ENCODE data around the gene CCL21. TPM values are rescaled to one million over a fixed set of nuclear protein-coding genes. Genes with fewer than 3 reads are reported as not detected.

CCL21 gene
- polyA plus RNA-seq, 4 donors = 8.0 to 28.2 (median 16.8) TPM

DNA sequence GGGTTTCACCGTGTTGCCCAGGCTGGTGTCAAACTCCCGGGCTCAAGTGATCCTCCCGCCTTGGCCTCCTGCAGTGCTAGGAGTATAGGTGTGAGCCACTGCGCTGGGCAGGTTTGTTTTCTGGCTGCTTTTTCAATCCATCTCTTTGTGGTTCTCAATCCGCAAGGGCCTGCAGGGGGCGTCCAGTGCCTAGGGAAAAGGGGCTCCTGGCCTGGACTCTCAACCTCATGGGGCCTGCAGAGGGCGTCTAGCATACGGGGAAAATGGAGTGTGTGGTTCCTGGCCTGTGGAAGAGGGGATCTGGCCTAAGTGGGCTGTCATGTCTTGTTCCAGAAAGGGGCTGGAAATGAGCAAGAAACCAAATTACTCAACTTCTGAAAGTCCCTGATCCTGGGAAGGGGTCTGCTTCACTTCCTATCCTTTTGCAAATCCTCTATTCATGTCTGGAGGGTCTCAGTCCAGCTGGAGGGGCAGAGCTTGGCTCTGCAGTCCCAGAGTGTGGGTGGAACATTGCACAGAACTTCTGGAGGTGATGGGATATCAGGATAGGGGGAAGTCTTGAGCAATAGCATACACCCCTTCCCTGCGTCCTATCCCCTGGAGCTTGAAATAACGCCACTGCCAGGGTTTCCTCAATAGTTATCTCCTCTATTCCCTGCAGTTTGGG, 34.8 kb downstream of the CCL21 start:
- DNase-seq (ENCODE audit: low read depth in 4 of 4, low spot score in 3 of 4) = peak in 1 of 4 donors; percentile 36

DNA sequence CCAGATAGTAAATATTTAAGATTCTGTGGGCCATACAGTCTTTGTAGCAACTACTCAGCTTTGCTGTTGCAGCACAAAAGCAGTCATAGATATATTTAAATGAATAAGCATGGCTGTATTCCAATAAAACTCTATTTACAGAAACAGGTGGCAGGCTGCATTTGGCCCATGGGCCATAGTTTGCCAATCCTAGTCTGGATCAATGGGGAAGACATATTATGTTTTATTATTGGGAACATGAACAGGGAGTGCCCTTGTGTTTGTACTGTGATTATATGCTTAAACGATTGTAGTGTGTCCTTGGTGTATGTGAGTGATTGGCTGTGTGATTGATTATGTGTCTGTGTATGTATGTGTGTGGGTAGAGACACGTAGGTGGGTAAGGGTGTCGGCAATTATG, 35.5 kb downstream of the CCL21 start:
- no peak for DNase-seq (ENCODE audit: low read depth in 4 of 4, low spot score in 3 of 4)

DNA sequence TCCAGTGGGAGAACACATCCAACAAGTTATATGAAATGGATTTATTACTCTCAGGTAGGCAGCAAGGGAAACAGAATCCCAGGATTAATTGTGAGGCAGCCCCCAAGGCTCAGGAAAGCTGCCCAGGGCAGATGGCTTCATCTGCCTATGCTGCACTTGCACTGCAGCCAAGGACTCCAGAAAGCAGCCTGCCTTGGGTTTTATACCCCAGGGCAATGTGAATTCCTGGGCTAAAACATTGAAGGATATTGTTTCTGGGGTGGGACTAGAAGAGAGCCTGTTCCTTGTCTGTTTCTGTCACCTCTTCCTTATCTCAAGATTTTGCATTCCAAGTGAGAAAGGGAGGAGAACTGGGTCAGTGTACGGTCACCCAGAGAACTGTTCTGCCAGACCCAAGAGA, 38.6 kb downstream of the CCL21 start:
- no peak for DNase-seq (ENCODE audit: low read depth in 4 of 4, low spot score in 3 of 4)

DNA sequence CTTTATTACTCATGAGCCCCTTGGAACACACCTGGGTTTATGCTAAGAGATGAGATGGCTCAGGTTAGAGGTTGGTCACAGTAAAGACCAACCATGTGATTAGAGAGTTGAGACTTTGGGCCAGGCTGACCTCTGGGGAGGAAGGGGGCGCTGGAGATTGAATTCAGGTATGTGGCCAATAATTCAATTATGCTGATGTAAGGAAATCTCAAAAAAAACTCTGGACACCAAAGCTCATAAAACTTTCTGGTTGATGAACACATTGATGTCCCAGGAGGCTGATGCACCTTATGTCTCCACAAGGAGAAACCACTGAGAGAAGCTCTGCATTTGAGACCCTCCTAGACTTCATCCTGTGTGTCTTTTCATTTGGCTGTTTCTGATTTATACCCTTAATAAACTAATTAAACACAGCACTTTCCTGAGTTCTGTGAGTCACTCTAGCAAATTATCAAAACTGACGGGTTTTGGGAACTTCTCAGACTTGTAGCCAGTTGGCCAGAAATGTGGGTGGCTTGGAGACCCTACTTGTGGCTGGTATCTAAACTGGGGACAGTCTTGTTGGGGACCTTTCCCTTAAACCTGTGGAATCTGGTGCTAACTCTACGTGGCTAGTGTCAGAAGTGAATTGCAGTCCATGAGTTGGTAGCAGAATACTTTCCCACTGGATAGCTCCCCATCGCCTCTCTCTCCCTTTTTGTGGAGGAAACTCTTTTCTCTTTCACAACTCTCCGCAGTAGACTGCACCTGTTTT, 40.0 kb downstream of the CCL21 start:
- no peak for DNase-seq (ENCODE audit: low read depth in 4 of 4, low spot score in 3 of 4)

DNA sequence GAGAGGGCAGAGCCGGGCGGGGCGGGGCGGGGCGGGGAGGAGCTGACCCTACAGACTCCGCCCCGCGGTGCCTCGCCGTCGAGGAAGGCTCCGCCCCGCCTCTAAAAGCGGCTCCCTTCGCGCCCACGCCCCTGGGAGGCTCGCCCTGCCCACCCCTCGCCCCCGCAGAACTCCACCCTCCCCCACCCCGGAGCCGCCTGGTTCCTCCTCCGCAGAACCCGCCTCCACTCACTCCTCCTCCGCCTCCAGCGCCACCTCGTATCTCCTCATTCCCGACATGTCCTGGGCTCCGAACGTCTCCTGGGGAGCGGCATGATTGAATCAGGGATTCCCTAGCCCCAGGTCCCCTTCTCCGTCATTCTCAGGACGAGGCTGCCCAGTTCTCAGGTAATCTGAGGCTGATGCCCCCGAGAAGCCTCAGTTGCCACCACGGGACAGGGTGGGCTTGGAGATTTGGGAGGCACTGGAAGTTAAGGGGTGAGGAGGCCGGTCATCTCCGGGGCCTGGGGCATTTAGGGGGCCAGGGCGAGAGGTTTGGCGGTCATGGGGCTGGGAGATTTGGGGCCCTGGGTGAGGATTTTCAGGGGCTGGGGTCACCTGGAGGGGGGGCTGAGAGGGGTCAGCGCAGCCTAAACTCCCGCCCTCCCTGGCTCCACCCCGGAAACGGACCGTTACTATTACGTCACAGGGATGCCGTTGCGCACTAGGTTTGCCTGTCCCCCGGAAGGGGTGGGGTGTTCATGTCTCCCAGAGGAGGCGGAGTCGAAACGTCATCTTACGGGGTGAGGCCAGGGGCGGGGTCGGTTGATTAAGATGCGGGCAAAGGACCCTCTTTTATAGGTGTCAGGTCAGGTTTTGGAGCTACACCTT, 44.3 kb downstream of the CCL21 start:
- peak; percentile 82 to 93 (median 88) for DNase-seq (ENCODE audit: low read depth in 4 of 4, low spot score in 3 of 4)

DNA sequence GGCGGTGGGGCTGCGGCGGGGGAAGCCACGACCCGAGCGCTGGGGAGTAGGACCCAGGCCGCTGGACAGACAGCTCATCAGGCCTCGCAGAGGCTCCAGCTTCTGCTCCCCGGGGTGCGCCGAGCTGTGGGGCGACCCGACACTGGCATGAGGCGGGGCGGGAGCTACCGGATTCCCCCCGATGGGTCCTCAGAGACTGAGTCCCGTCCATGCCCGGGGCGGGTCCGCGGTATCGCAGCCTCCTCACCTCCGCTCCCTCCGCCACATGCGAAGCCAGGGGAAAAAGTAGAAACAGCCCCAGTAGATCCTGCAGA, 44.9 kb downstream of the CCL21 start:
- DNase-seq (ENCODE audit: low read depth in 4 of 4, low spot score in 3 of 4) = no peak

DNA sequence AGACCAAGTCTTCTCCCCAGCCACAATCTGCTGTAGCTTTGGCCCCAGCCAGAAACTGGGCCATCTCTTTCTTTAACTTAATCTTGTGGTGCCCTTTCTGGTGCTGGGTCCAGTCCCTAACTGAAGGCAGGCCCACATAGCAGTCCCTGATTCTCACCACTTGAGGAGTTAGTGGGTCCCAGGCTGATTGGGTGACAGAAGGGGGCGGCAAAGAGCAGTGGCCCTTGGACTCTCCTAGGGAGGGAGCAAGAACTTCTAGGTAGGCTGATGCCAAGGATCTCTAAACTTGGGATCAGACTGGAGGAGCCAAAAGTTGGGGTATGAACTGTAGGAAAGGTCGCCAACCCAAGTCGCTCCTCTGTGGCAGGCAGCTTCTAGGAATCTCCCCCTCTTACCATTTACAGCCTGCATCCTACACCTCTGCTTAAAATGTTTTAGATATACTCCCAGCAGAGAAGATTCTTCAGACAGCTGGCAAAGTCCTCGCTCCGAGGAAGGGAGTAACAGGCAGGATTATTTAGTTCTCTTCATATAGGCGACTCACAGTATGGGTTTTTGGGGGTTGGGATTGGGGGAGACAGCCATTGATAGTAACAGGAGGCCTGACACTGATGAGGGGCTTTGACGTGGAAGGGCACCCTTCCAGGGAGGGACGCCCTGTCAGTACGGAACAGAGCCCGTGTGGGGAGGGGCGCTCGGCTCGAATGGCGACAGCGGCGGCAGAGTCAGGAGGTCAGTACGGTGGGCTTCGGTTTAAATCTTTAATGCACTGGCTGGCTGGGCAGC, 45.5 kb downstream of the CCL21 start:
- peak in 1 of 4 donors; percentile 39 for DNase-seq (ENCODE audit: low read depth in 4 of 4, low spot score in 3 of 4)

DNA sequence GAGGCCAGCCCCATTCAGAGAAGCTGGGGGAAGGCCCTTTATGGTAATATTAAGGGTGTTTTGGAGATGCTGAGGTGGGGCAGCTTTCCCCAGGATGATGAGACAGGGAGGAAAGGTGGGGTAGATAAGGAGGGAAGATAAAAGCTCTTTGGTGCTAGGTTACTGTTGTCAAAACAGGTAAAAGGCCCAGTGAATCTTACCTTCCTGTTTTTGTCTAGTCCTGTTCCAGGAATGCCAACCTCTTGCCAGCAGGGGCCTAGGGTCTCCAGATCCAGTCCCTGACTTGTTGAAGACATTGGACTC, 46.7 kb downstream of the CCL21 start:
- no peak for DNase-seq (ENCODE audit: low read depth in 4 of 4, low spot score in 3 of 4)

DNA sequence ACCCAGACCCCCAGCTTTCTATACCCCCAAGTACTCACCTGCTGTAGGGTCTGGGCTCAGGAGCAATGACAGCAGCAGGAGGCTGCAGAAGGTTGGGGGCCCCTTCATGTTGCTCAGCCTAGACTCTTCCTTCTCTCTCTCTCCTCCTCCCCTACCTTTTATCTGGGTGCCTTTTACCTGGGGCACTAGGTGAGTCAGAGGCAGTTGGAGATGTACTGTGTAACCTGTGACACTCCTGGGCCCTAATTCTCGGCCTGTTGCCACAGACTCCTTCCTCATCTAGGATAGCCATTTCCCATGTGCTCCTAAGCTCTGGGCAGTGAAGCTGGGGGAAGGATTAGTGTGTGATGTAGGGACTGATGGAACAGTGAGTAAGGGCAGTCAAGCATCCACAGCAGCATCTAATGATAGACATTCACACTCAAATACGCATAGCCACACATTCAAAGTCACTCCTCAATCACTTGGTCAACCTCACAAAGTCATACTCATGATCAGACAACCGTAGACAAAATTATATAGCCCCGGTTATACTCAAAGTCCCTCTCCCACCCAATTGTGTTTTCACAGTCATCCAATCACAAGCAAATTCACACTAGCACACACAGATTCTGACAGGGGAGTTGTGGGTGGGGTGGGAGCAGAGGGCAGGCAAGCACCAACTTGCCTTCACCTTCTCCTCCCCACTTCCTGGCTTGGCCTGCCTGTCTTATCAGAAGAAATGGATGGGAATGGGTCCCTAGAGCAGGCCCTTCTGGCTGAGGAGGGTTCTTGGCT, 47.2 kb downstream of the CCL21 start, which contains the start of gene CCL27:
Gene CCL27, minus strand, starts transcription at position 132 of the 777 bp plus-strand sequence. Its CDS starts 24 bp downstream, at position 108.
- no peak for DNase-seq (ENCODE audit: low read depth in 4 of 4, low spot score in 3 of 4)

DNA sequence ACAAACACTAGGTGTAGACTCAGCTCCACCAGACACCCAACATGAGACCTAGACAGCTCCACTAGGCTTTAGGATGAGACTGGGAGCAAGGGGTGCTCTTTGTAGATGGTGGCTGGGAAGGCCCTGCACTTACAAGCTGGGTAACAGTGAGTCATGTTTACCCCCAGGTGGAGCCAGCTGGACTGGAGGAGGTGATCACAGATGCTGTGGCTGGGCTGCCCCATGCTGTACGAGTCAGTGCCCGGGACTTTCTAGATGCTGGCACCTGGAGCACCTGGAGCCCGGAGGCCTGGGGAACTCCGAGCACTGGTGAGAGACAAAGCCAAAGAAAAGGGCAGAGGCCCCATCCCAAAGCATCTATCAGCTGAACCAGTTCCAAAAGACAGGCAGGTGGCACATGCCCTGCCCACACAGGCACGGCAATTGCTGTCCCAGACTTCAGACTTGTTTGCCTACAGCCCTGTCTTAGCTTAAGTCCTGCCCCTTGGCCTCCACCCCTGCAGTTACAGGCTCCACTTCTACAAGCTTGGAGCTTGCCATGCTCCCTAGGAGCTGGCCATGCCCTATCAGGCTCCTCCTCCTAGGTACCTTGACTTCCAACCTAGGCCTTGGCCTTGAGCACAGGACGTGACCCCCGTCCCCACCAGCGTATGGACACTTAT, 50.2 kb downstream of the CCL21 start:
- no peak for DNase-seq (ENCODE audit: low read depth in 4 of 4, low spot score in 3 of 4)

Other genes starting within 250 kb of the CCL21 start
- gene ENHO, start 187.1 kb downstream of the CCL21 start, polyA plus RNA-seq (ENCODE audit: insufficient read length in 4 of 4) = 1 to 10 TPM in 3 of 4 donors, under 1 TPM in 1; 0.82 to 3.6 (median 1.7) TPM
- 10 to 100 TPM; 31.8 to 90.7 (median 49.3) TPM for gene CNTFR, start 120.4 kb downstream of the CCL21 start, polyA plus RNA-seq (ENCODE audit: insufficient read length in 4 of 4)
- 10 to 100 TPM; 13.1 to 30.3 (median 26.7) TPM for gene RPP25L, start 98.0 kb downstream of the CCL21 start, polyA plus RNA-seq (ENCODE audit: insufficient read length in 4 of 4)
- gene DCTN3, start 89.6 kb downstream of the CCL21 start, polyA plus RNA-seq (ENCODE audit: insufficient read length in 4 of 4) = 100 to 1,000 TPM in 1 of 4 donors, 10 to 100 TPM in 3; 86.6 to 102 (median 94.2) TPM
- gene ARID3C, start 81.1 kb downstream of the CCL21 start, polyA plus RNA-seq (ENCODE audit: insufficient read length in 4 of 4) = under 1 TPM in 3 of 4 donors, not detected in 1; 0.11 to 0.22 (median 0.17) TPM
- gene SIGMAR1, start 72.3 kb downstream of the CCL21 start, polyA plus RNA-seq (ENCODE audit: insufficient read length in 4 of 4) = 10 to 100 TPM; 46.1 to 58.9 (median 49.3) TPM
- 10 to 100 TPM; 58.9 to 81.5 (median 66.0) TPM for gene GALT, start 63.5 kb downstream of the CCL21 start, polyA plus RNA-seq (ENCODE audit: insufficient read length in 4 of 4)
- 100 to 1,000 TPM in 1 of 4 donors, 10 to 100 TPM in 3; 50.0 to 138 (median 66.6) TPM for gene IL11RA, start 58.0 kb downstream of the CCL21 start, polyA plus RNA-seq (ENCODE audit: insufficient read length in 4 of 4)
- 1 to 10 TPM in 1 of 4 donors, under 1 TPM in 3; 0.59 to 1.1 (median 0.76) TPM for gene CCL27, start 47.5 kb downstream of the CCL21 start, polyA plus RNA-seq (ENCODE audit: insufficient read length in 4 of 4)
- under 1 TPM in 2 of 4 donors, not detected in 2; 0.38 to 0.57 TPM for gene CCL19, start 18.9 kb downstream of the CCL21 start, polyA plus RNA-seq (ENCODE audit: insufficient read length in 4 of 4)
- under 1 TPM; 0.15 to 1.00 (median 0.25) TPM for gene PHF24, start 248.1 kb upstream of the CCL21 start, polyA plus RNA-seq (ENCODE audit: insufficient read length in 4 of 4)